HepG2 (cell line): ENCODE results near the gene C12orf43. TPM values are rescaled to one million over a fixed set of nuclear protein-coding genes. Genes with fewer than 3 reads are reported as not detected.
A peak's percentile ranks its signal among the peaks of the same experiment; 100 is the strongest.

Source experiments
- AGO2 ChIP-seq: fragments of 200-400 bp; formaldehyde crosslinking; optimal IDR thresholded peaks from 2 replicates; pipeline ENCODE3; 2017; ENCODE audit warnings: mild to moderate bottlenecking, low read depth, low read length, moderate library complexity
- EED ChIP-seq: sonication (generic); formaldehyde crosslinking; IDR thresholded peaks from 2 replicates; pipeline ENCODE4 v1.5.0; 2020; ENCODE audit warnings: mild to moderate bottlenecking, missing genetic modification reagents
- GABPA ChIP-seq, 2 experiments: IDR thresholded peaks; 2 replicates each; pipeline ENCODE4 v1.6.1; 2011 to 2016; ENCODE audit warnings: low read depth in 2 of 2, low read length in 1 of 2, missing biosample characterization in 1 of 2, missing genetic modification characterization in 1 of 2
- KDM1A ChIP-seq: IDR thresholded peaks from 2 replicates; pipeline ENCODE4 v1.6.1; 2016; ENCODE audit warnings: missing compliant biosample characterization
- MAF1 ChIP-seq: sonication (generic); formaldehyde crosslinking; IDR thresholded peaks from 2 replicates; pipeline ENCODE4 v1.5.0; 2020; ENCODE audit warnings: missing genetic modification reagents, borderline replicate concordance
- POLR2A ChIP-seq, 2 experiments: IDR thresholded peaks; 2 replicates each; pipeline ENCODE4 v1.6.1; 2011; ENCODE audit warnings: low read depth in 2 of 2, low read length in 2 of 2, mild to moderate bottlenecking in 1 of 2, moderate library complexity in 1 of 2; ENCODE audit not compliant: insufficient read depth in 1 of 2
- SOX13 ChIP-seq, 3 experiments: fragments of 450-650 bp in 1 of 3; sonication (generic) in 1 of 3; formaldehyde crosslinking in 1 of 3; IDR thresholded peaks in 2 of 3; conservative IDR thresholded peaks in 1 of 3; 2 replicates each; pipeline versions ENCODE4 v1.5.0 to v1.6.1; 2016 to 2020; ENCODE audit warnings: antibody characterized with exemption in 1 of 3, mild to moderate bottlenecking in 1 of 3, missing compliant biosample characterization in 1 of 3, missing genetic modification reagents in 1 of 3, moderate library complexity in 1 of 3
- SP1 ChIP-seq, 2 experiments: fragments of 450-650 bp in 1 of 2; sonication (generic) in 1 of 2; formaldehyde crosslinking in 1 of 2; IDR thresholded peaks; 2 replicates each; pipeline versions ENCODE4 v1.4.0 to v1.6.1; 2016 to 2020; ENCODE audit warnings: missing genetic modification reagents in 1 of 2
- XBP1 ChIP-seq: sonication (generic); formaldehyde crosslinking; IDR thresholded peaks from 2 replicates; pipeline ENCODE4 v1.5.0; 2020; ENCODE audit warnings: missing genetic modification reagents
- ZMYM4 ChIP-seq: sonication (generic); formaldehyde crosslinking; IDR thresholded peaks from 2 replicates; pipeline ENCODE4 v1.8.1; 2023; ENCODE audit warnings: mild to moderate bottlenecking, missing genetic modification reagents
- ZSCAN25 ChIP-seq: sonication (generic); formaldehyde crosslinking; IDR thresholded peaks from 2 replicates; pipeline ENCODE4 v1.8.0; 2022; ENCODE audit warnings: mild to moderate bottlenecking, missing genetic modification reagents
- polyA plus RNA-seq, 8 experiments: library from polyadenylated mRNA; depleted of rRNA in 3 of 8; stranded (reverse) in 7 of 8; unstranded in 1 of 8; fragments of >200 nt; fragmentation: Illumina TruSeq in 4 of 8; extraction: Trizol in 4 of 8; gene quantifications; 2 replicates each; pipeline versions ENCODE4 v1.2.1 to v1.2.3, GENCODE V29; 2011 to 2016; ENCODE audit warnings: low read depth in 4 of 8, missing spikeins in 1 of 8, mixed read lengths in 1 of 8; ENCODE audit not compliant: insufficient read depth in 1 of 8
- total RNA-seq, 5 experiments: library from RNA; depleted of rRNA; stranded (reverse); fragments of >200 nt; fragmentation: Illumina TruSeq; extraction: Trizol; gene quantifications; 2 replicates each; pipeline ENCODE4 v1.2.3, GENCODE V29; 2016; ENCODE audit warnings: low read depth in 1 of 5
- TF ChIP-seq, protein P1 (sequence below), 2 experiments: IDR thresholded peaks; 2 replicates each; pipeline ENCODE4 v1.6.1; 2011 to 2012; ENCODE audit warnings: low read length in 2 of 2, borderline replicate concordance in 1 of 2, low read depth in 1 of 2, mild to moderate bottlenecking in 1 of 2, moderate library complexity in 1 of 2

The C12orf43 gene
- total and polyA plus RNA-seq, 2 of the 13 experiments (the other 11 are each of a cell fraction or from before 2014, with no cell fraction given), result 7.9 to 11.1 TPM

DNA sequence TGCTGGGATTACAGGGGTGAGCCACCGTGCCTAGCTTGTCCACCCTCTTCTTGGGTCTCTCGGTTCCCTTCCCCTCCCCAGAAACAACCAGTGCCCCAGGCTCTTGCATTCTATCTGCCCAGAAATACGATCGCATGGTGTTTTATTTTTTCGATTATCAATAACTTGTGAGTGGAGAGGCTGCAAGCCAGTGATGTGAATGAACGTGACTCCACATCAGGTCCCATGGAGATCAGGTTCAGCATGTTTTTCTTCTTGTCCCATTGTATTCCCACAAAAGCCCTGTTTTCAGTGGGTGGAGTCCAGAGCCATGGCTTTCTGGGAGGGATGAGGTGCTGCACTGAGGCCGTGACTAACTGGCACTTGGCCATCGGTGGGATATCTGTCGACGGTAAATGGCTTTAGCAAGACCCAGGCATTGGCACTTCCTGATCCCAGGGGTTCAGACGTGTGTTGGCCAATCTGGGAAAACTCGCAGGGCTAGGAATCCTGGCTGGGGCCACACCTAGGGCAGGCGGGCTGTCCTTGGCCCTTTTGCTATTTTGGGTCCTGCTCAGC lies 50.7 kb downstream of the C12orf43 start (continued):
- TF ChIP-seq, protein P1, sequence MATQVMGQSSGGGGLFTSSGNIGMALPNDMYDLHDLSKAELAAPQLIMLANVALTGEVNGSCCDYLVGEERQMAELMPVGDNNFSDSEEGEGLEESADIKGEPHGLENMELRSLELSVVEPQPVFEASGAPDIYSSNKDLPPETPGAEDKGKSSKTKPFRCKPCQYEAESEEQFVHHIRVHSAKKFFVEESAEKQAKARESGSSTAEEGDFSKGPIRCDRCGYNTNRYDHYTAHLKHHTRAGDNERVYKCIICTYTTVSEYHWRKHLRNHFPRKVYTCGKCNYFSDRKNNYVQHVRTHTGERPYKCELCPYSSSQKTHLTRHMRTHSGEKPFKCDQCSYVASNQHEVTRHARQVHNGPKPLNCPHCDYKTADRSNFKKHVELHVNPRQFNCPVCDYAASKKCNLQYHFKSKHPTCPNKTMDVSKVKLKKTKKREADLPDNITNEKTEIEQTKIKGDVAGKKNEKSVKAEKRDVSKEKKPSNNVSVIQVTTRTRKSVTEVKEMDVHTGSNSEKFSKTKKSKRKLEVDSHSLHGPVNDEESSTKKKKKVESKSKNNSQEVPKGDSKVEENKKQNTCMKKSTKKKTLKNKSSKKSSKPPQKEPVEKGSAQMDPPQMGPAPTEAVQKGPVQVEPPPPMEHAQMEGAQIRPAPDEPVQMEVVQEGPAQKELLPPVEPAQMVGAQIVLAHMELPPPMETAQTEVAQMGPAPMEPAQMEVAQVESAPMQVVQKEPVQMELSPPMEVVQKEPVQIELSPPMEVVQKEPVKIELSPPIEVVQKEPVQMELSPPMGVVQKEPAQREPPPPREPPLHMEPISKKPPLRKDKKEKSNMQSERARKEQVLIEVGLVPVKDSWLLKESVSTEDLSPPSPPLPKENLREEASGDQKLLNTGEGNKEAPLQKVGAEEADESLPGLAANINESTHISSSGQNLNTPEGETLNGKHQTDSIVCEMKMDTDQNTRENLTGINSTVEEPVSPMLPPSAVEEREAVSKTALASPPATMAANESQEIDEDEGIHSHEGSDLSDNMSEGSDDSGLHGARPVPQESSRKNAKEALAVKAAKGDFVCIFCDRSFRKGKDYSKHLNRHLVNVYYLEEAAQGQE (IDR thresholded peaks at IDR 0.05; ENCODE audit: borderline replicate concordance in 1 of 2, low read depth in 1 of 2, low read length in 2 of 2), result no peak
- TF ChIP-seq MAF1 (peak; percentile 30; the same call in 1 of the 2 replicates), KDM1A (CRISPR knock-in tag) (no peak), XBP1 (0 out of 2 replicates have a peak, but pooled peaks have one; percentile 34), ZMYM4 (CRISPR knock-in tag) (0 out of 2 replicates have a peak, but pooled peaks have one; percentile 35), EED (CRISPR knock-in tag) (0 out of 2 replicates have a peak, but pooled peaks have one; percentile 36), GABPA (IDR thresholded peaks at IDR 0.05; ENCODE audit: low read depth, low read length) (no peak), GABPA (CRISPR knock-in tag; IDR thresholded peaks at IDR 0.05; ENCODE audit: low read depth) (0 out of 2 replicates have a peak, but pooled peaks have one; percentile 3), SP1 (IDR thresholded peaks at IDR 0.05) (no peak), SP1 (CRISPR knock-in tag; IDR thresholded peaks at IDR 0.05) (no peak), AGO2 (peak; percentile 54), POLR2A (IDR thresholded peaks at IDR 0.05; ENCODE audit: insufficient read depth in 1 of 2, low read depth in 2 of 2, low read length in 2 of 2) (peak in 1 of 2 experiments; percentile 44; a peak in 1 of 4 replicates), ZSCAN25 (CRISPR knock-in tag) (no peak), SOX13 (IDR thresholded peaks at IDR 0.05) (no peak), SOX13 (CRISPR knock-in tag; conservative IDR thresholded peaks at IDR 0.05 in 1 of 2, IDR thresholded peaks at IDR 0.05 in 1 of 2) (peak in 1 of 2 experiments; percentile 36; a peak in 1 of 4 replicates)
